PC-9 (cell line): ENCODE data around the gene CD7.

Experiments used
- CTCF ChIP-seq: fragments of 200-600 bp; sonication (generic); conservative IDR thresholded peaks from 2 replicates; pipeline ENCODE4 v1.6.1; 2017; ENCODE audit warnings: mixed run types, antibody characterized with exemption, mild to moderate bottlenecking, moderate library complexity
- EZH2 ChIP-seq: fragments of 200-600 bp; sonication (generic); IDR thresholded peaks from 2 replicates; pipeline ENCODE4 v1.8.0; 2017; ENCODE audit warnings: antibody characterized with exemption, low read depth

DNA sequence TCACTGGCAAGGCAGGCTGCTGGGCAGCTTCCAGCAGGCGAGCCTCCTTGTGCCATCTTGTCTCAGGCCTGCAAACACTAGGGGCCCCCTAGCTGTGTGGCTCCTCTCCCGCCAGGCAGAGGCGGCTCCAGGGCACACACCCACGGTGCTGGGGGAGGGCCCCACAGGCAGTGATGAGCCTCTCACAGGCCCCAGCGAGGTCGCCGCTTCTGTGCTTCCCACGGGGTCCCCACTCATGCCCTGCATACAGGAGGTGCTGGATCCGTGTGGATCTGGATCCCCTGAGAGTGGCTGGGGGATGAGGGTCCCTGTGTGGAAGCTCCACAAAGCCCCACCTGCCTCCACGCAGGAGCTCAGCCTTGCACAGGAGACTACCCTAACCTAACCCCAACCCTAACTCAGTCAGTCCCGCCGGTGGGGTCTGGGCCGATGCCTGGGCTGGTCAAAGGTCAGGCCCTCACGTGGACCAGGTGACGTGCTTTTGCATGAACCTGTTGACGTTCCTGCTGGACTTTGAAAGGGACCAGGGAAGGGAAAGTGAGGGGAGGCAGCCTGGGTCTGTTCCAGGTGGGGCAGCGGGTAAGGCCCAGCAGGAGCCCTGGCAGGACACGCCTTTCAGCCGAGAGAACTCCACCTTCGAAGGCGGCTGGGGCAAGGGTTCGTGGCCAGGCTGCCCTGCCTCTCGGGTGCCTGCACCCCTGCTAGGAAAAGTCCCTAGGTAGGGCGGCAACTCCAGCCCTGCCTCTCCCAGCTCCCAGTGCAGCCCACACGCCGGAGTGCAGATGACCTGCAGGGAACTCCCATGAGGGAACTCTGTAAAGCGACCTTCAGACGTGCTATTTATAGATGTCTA lies 11.0 kb upstream of the CD7 start:
- TF ChIP-seq CTCF (no peak), EZH2 (no peak)
